Measurements from ENCODE around the gene SNRK. TPM values are rescaled to one million over a fixed set of nuclear protein-coding genes. Genes with fewer than 3 reads are reported as not detected.
A peak's percentile ranks its signal among the peaks of the same experiment; 100 is the strongest.

SNRK gene
- total RNA-seq, 1 donor from 2014 or later = 30.3 TPM

GRCh38 chr3:43256714-43257461 lies 29.5 kb upstream of the SNRK start:
- Mint-ChIP-seq H3K36me3 (ENCODE audit: low read depth) (no peaks in the 10 kb centered on the region), H3K27ac (no peak overlapping the region), H3K9me3 (peaks cover 5% of the 10 kb centered on the region), H3K27me3 (peaks cover under 1% of the 10 kb centered on the region), H3K4me3 (no peak overlapping the region), H3K4me1 (peaks cover 6% of the 10 kb centered on the region)
- intact Hi-C loops (cut with micrococcal nuclease) = no loop called here
- no peak for DNase-seq

DNA sequence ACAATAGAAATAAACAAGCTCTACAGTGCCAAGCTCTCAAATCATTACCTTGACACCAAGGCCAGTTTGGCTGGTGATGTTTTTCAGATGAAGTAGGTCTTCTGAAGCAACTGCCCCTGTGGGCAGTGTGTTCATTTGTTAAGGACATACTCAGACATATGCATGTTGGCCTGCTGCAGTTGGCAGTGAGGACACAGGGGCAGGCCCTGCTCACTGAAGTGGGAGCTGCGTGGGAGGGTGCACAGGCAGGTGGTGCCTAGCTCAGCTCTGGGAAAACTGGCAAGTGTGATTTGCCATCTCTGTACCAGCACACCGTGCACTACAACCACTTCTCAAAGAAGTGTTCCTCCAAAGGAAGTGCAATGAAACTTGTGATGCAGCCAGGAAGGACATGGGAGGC lies 28.5 kb upstream of the SNRK start:
- no peaks in the 10 kb centered on the region for H3K27me3 Mint-ChIP-seq
- no peak overlapping the region for H3K27ac Mint-ChIP-seq
- H3K4me3 Mint-ChIP-seq = no peak overlapping the region
- no peak for DNase-seq
- H3K36me3 Mint-ChIP-seq (ENCODE audit: low read depth) = no peaks in the 10 kb centered on the region
- peaks cover 10% of the 10 kb centered on the region for H3K4me1 Mint-ChIP-seq
- intact Hi-C loops (cut with micrococcal nuclease) = no loop called here
- peaks cover under 1% of the 10 kb centered on the region for H3K9me3 Mint-ChIP-seq

DNA sequence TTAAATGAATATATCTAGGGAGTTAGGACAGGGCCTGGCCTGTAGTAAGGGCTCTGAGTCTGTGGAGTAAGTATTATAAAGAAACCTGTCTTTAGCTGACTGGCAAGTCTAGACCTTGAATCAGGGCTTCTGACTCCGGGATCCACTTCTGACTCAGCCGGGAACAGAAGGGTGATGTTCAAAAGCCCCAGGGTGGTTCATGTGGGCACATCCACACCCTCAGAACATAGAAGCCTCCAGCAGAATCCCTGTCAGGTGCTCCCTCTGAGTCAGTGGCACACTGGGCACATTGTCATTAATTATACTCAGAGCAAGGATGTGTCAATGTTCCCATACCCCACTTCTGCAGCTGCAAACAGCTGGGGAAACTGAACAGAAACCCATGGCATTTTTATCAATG lies 26.7 kb upstream of the SNRK start:
- no peaks in the 10 kb centered on the region for H3K27me3 Mint-ChIP-seq
- no peak overlapping the region for H3K4me3 Mint-ChIP-seq
- no peaks in the 10 kb centered on the region for H3K9me3 Mint-ChIP-seq
- peaks cover 10% of the 10 kb centered on the region for H3K4me1 Mint-ChIP-seq
- H3K36me3 Mint-ChIP-seq (ENCODE audit: low read depth) = no peaks in the 10 kb centered on the region
- no peak for DNase-seq
- no peak overlapping the region for H3K27ac Mint-ChIP-seq
- intact Hi-C loops (cut with micrococcal nuclease) = no loop called here

DNA sequence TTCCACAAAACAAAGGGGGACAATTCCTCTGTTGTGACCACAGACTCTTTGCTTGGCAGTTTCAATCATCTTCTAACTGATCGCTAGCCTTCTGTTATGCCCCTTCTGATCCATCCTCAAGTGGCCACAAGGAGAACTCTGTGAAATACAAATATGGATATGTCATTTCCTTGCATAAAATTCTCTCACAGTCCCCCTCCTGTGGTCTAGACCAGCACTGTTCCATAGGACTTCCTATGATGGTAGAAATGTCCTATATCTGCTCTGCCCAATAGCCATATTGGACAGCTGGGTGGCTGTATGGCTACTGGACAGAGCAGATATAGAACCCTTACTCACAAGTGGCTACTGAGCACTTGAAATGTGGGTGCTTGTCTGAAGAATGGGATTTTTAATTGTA lies 25.9 kb upstream of the SNRK start:
- H3K27me3 Mint-ChIP-seq = peaks cover 3% of the 10 kb centered on the region
- no peaks in the 10 kb centered on the region for H3K36me3 Mint-ChIP-seq (ENCODE audit: low read depth)
- intact Hi-C loops (cut with micrococcal nuclease) = no loop called here
- DNase-seq = no peak
- no peak overlapping the region for H3K27ac Mint-ChIP-seq
- H3K4me3 Mint-ChIP-seq = no peak overlapping the region
- H3K9me3 Mint-ChIP-seq = no peaks in the 10 kb centered on the region
- peaks cover 10% of the 10 kb centered on the region for H3K4me1 Mint-ChIP-seq

- intact Hi-C loops (cut with micrococcal nuclease) = no loop called here
- no peaks in the 10 kb centered on the region for H3K36me3 Mint-ChIP-seq (ENCODE audit: low read depth)
- no peak overlapping the region for H3K27ac Mint-ChIP-seq
- peaks cover 10% of the 10 kb centered on the region for H3K4me1 Mint-ChIP-seq
- H3K27me3 Mint-ChIP-seq = peaks cover 3% of the 10 kb centered on the region
- DNase-seq = no peak
- H3K9me3 Mint-ChIP-seq = no peaks in the 10 kb centered on the region
- no peak overlapping the region for H3K4me3 Mint-ChIP-seq
Measured at GRCh38 chr3:43262194-43262593, 24.1 kb upstream of the SNRK start.

DNA sequence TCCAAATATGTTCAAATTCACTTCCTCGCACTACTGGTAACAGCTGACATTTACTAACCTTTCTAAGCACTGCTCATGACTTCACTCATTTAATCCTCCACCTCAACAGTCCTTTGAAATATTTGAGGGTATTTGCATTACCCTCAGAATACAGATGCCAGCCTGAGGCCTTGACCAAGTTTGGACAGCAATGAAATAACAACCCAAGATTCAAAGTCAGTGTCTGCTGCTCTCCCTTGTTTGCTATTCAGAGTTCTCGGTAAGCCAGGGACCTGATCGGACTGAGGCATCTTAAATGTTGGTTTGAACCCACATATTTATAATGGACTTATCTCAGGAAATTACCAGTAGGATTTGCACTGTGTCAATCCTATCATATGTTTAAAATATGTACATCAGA lies 19.9 kb upstream of the SNRK start:
- DNase-seq = no peak
- Mint-ChIP-seq H3K4me3 (no peak overlapping the region), H3K4me1 (peaks cover 5% of the 10 kb centered on the region), H3K9me3 (peaks cover 7% of the 10 kb centered on the region), H3K36me3 (ENCODE audit: low read depth) (no peaks in the 10 kb centered on the region), H3K27me3 (peaks cover 3% of the 10 kb centered on the region), H3K27ac (no peak overlapping the region)
- intact Hi-C loops (cut with micrococcal nuclease) = no loop called here

- H3K27ac Mint-ChIP-seq = no peak overlapping the region
- no peak for DNase-seq
- peaks cover 3% of the 10 kb centered on the region for H3K4me1 Mint-ChIP-seq
- H3K4me3 Mint-ChIP-seq = no peak overlapping the region
- intact Hi-C loops (cut with micrococcal nuclease) = no loop called here
- H3K36me3 Mint-ChIP-seq (ENCODE audit: low read depth) = no peaks in the 10 kb centered on the region
- H3K27me3 Mint-ChIP-seq = peaks cover 3% of the 10 kb centered on the region
- peaks cover 7% of the 10 kb centered on the region for H3K9me3 Mint-ChIP-seq
Measured at GRCh38 chr3:43266995-43267394, 19.3 kb upstream of the SNRK start.

- no peaks in the 10 kb centered on the region for H3K36me3 Mint-ChIP-seq (ENCODE audit: low read depth)
- DNase-seq = no peak
- no peak overlapping the region for H3K27ac Mint-ChIP-seq
- H3K4me3 Mint-ChIP-seq = no peak overlapping the region
- no peaks in the 10 kb centered on the region for H3K4me1 Mint-ChIP-seq
- intact Hi-C loops (cut with micrococcal nuclease) = no loop called here
- H3K27me3 Mint-ChIP-seq = peaks cover 6% of the 10 kb centered on the region
- peaks cover 7% of the 10 kb centered on the region for H3K9me3 Mint-ChIP-seq
Measured at GRCh38 chr3:43268636-43269035, 17.7 kb upstream of the SNRK start.

- Mint-ChIP-seq H3K4me3 (no peak overlapping the region), H3K9me3 (peaks cover 11% of the 10 kb centered on the region), H3K4me1 (no peaks in the 10 kb centered on the region), H3K27ac (no peak overlapping the region), H3K27me3 (peaks cover 5% of the 10 kb centered on the region), H3K36me3 (ENCODE audit: low read depth) (no peaks in the 10 kb centered on the region)
- intact Hi-C loops (cut with micrococcal nuclease) = no loop called here
- no peak for DNase-seq
Measured at GRCh38 chr3:43270078-43270477, 16.3 kb upstream of the SNRK start.

- Mint-ChIP-seq H3K27ac (no peak overlapping the region), H3K4me3 (no peak overlapping the region), H3K4me1 (peaks cover 4% of the 10 kb centered on the region), H3K36me3 (ENCODE audit: low read depth) (no peaks in the 10 kb centered on the region), H3K27me3 (peaks cover 4% of the 10 kb centered on the region), H3K9me3 (peaks cover 22% of the 10 kb centered on the region)
- no peak for DNase-seq
- intact Hi-C loops (cut with micrococcal nuclease) = no loop called here
Measured at GRCh38 chr3:43273416-43273815, 12.9 kb upstream of the SNRK start.

GRCh38 chr3:43279082-43279481 lies 7.3 kb upstream of the SNRK start:
- no peak for DNase-seq
- Mint-ChIP-seq H3K27me3 (peaks cover 9% of the 10 kb centered on the region), H3K9me3 (peaks cover 18% of the 10 kb centered on the region), H3K36me3 (ENCODE audit: low read depth) (no peaks in the 10 kb centered on the region), H3K27ac (no peak overlapping the region), H3K4me3 (no peak overlapping the region), H3K4me1 (peaks cover 4% of the 10 kb centered on the region)
- intact Hi-C loops (cut with micrococcal nuclease) = no loop called here

DNA sequence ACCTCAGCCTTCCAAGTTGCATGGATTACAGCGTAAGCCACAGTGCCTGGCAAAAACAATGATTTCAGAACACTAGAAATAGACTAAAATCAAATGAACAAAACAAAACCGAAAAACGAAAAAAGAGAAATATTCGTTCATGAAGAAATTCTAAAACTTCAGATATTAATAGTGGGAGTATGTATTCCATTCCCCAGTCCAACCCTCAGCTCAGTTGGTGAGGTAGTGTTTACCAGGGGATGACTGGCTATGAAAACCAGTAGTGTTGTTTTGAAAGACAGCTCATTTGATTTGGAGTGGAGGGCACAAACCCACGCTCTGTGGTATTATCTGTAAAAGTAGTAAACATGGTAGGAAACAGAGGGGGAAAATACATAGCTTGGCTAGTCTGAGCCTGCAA lies 6.8 kb upstream of the SNRK start:
- peaks cover 14% of the 10 kb centered on the region for H3K9me3 Mint-ChIP-seq
- H3K27me3 Mint-ChIP-seq = peaks cover 12% of the 10 kb centered on the region
- intact Hi-C loops (cut with micrococcal nuclease) = no loop called here
- H3K27ac Mint-ChIP-seq = no peak overlapping the region
- no peak for DNase-seq
- no peak overlapping the region for H3K4me3 Mint-ChIP-seq
- peaks cover 4% of the 10 kb centered on the region for H3K4me1 Mint-ChIP-seq
- no peaks in the 10 kb centered on the region for H3K36me3 Mint-ChIP-seq (ENCODE audit: low read depth)

- Mint-ChIP-seq H3K4me1 (peaks cover 7% of the 10 kb centered on the region), H3K27ac (no peak overlapping the region), H3K9me3 (peaks cover 8% of the 10 kb centered on the region), H3K27me3 (peaks cover 12% of the 10 kb centered on the region), H3K36me3 (ENCODE audit: low read depth) (no peaks in the 10 kb centered on the region), H3K4me3 (no peak overlapping the region)
- intact Hi-C loops (cut with micrococcal nuclease) = loop anchor here (10.0 kb wide), 2 partner anchors 476 to 686 kb away; partner anchors contain the start of genes ACKR2, HIGD1A and SS18L2
- no peak for DNase-seq
Measured at GRCh38 chr3:43281020-43281419, 5.3 kb upstream of the SNRK start.

- peaks cover 5% of the 10 kb centered on the region for H3K36me3 Mint-ChIP-seq (ENCODE audit: low read depth)
- no peak overlapping the region for H3K27ac Mint-ChIP-seq
- H3K27me3 Mint-ChIP-seq = peaks cover 12% of the 10 kb centered on the region
- H3K4me3 Mint-ChIP-seq = no peak overlapping the region
- DNase-seq = no peak
- H3K9me3 Mint-ChIP-seq = no peaks in the 10 kb centered on the region
- peaks cover 15% of the 10 kb centered on the region for H3K4me1 Mint-ChIP-seq
- intact Hi-C loops (cut with micrococcal nuclease) = loop anchor here (10.0 kb wide), 2 partner anchors 479 to 689 kb away; partner anchors contain the start of genes ACKR2, HIGD1A and SS18L2
Measured at GRCh38 chr3:43284171-43284570, 2.2 kb upstream of the SNRK start.

DNA sequence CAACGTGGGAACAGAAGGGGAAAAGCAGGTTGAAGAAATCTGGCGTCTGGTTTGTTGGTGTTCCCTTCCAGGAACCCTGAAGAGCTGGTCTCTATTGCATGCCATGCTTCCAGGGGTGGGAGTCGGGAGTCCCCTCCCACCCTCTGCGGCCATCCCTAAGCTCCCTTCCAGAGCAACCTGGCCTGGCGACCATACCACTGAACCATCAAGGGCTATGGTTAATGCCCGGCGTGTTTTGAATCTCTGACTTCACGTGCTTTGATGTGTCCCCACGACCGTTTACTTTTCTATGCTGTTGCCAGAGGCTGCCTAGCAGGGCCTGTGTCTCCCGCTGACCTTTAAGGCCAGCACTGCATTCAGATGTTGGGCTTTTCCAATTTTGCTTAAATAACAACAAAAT lies 696 bp upstream of the SNRK start:
- DNase-seq = peak; percentile 61
- Mint-ChIP-seq H3K4me3 (peak overlapping the region; percentile 95), H3K27me3 (peaks cover 10% of the 10 kb centered on the region), H3K27ac (peak overlapping the region; percentile 46), H3K9me3 (no peaks in the 10 kb centered on the region), H3K4me1 (peaks cover 30% of the 10 kb centered on the region), H3K36me3 (ENCODE audit: low read depth) (peaks cover 15% of the 10 kb centered on the region)
- intact Hi-C loops (cut with micrococcal nuclease) = loop anchor here (2.0 to 10.0 kb wide), 8 partner anchors 42 to 691 kb away; partner anchors contain the start of genes ACKR2, ANO10, HIGD1A and POMGNT2
